PC-3 (cell line): ENCODE results near the gene MTA1.

ENCODE experiments used
- EZH2 ChIP-seq: fragments of 300-600 bp; sonication (generic); IDR thresholded peaks from one replicate; pipeline ENCODE4 v1.6.1; 2017; ENCODE audit warnings: antibody characterized with exemption, mild to moderate bottlenecking, low read length; ENCODE audit not compliant: unreplicated experiment
- EZH2phosphoT487 ChIP-seq: fragments of 300-600 bp; sonication (generic); IDR thresholded peaks from 2 replicates; pipeline ENCODE4 v1.6.1; 2018; ENCODE audit warnings: mild to moderate bottlenecking, antibody characterized with exemption, low read length, borderline replicate concordance
- TF ChIP-seq, protein P1 (sequence below): fragments of 300-600 bp; sonication (generic); conservative IDR thresholded peaks from 2 replicates; pipeline ENCODE4 v1.5.1; 2017; ENCODE audit warnings: antibody characterized with exemption, low read depth, mild to moderate bottlenecking, low read length

- TF ChIP-seq, protein P1, sequence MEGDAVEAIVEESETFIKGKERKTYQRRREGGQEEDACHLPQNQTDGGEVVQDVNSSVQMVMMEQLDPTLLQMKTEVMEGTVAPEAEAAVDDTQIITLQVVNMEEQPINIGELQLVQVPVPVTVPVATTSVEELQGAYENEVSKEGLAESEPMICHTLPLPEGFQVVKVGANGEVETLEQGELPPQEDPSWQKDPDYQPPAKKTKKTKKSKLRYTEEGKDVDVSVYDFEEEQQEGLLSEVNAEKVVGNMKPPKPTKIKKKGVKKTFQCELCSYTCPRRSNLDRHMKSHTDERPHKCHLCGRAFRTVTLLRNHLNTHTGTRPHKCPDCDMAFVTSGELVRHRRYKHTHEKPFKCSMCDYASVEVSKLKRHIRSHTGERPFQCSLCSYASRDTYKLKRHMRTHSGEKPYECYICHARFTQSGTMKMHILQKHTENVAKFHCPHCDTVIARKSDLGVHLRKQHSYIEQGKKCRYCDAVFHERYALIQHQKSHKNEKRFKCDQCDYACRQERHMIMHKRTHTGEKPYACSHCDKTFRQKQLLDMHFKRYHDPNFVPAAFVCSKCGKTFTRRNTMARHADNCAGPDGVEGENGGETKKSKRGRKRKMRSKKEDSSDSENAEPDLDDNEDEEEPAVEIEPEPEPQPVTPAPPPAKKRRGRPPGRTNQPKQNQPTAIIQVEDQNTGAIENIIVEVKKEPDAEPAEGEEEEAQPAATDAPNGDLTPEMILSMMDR, result no peak
- no peak for TF ChIP-seq EZH2phosphoT487
- no peak for TF ChIP-seq EZH2
Measured at GRCh38 chr14:105417690-105418121, 1.9 kb upstream of the MTA1 start.
